ENCODE measurements around the gene SLC5A11.
"Not testable (repeated sequence)": the region's sequence is repeated elsewhere in the genome, so short reads cannot be mapped to it uniquely, and the experiment has no call there.

Gene SLC5A11

DNA sequence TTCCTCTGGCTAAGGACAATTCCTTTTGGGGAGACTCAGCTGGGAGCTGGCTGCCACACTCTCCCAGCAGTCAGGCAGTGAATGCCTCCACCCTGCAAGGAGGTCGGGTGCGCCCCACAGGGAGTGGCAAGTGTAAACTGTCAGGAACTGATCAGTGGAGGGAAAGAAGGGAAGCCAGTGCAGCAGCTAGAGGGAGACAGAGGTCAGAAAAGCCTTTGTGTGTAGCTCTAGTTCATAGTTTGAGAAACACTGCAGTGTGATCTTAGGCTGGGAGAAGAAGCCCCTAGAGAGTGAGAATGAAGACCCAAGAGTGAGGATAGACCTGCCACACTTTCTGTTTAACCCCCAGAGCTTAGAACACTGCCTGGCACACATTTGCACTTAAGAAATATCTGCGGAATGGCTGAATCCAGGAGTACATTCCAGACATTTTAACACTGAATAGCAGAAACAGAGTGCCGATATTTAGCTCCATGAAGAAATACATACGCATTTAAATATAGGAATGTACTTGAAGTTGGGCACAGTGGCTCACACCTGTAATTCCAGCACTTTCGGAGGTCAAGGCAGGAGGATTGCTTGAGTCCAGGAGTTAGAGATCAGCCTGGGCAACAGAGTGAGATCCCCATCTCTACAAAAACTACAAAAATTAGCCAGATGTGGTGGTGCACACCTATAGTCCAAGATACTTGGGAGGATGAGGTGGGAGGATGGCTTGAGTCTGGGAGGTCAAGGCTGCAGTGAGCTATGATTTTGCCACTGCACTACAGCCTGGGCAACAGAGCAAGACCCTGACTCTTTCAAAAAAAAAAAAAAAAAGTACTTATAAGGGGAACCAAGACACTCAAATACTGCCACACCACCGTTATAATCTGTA is 11.1 kb upstream of the SLC5A11 start:
- FAIRE-seq (no peak), DNase-seq (ENCODE audit: low spot score) (peak; percentile 30)

- FAIRE-seq = no peak
- no peak for DNase-seq (ENCODE audit: low spot score)
Observed at GRCh38 chr16:24836836-24837235, 8.9 kb upstream of the SLC5A11 start.

GRCh38 chr16:24837969-24838368 is 7.8 kb upstream of the SLC5A11 start:
- no peak for DNase-seq (ENCODE audit: low spot score)
- FAIRE-seq = no peak

GRCh38 chr16:24838554-24839266 is 7.1 kb upstream of the SLC5A11 start:
- FAIRE-seq = no peak
- DNase-seq (ENCODE audit: low spot score) = peak; percentile 48

- FAIRE-seq (peak; percentile 70), DNase-seq (ENCODE audit: low spot score) (peak; percentile 27)
Observed at GRCh38 chr16:24839347-24839972, 6.3 kb upstream of the SLC5A11 start.

DNA sequence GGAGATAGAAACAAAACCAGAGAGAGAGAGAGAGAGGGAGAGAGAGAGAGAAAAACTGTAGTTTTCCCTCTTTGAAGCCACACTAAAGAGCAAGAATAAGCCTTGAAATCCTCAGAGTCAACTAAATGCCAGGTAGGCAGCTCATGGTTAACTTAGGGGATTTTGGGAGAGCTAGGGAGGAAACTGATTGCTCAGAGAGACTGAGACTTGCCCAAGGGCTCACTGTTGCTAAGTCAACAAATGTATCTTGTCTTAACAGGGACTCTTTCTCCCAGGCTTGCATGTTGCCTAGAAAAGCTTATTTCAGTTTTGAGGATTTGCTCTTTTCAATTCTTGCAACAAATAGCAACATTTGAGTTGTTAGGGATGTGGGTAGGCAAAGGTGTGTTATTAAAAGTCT is 4.5 kb upstream of the SLC5A11 start:
- FAIRE-seq (no peak), DNase-seq (ENCODE audit: low spot score) (no peak)

GRCh38 chr16:24844101-24845030 is 1.4 kb upstream of the SLC5A11 start:
- DNase-seq (ENCODE audit: low spot score) (peak; percentile 80), FAIRE-seq (peak; percentile 78)

- FAIRE-seq = not testable (repeated sequence)
Observed at GRCh38 chr16:24845031-24845365, 765 bp upstream of the SLC5A11 start.

GRCh38 chr16:24846548-24847357 is 990 bp downstream of the SLC5A11 start:
- no peak for DNase-seq (ENCODE audit: low spot score)
- no peak for FAIRE-seq

More at GRCh38 chr16:24845031-24845365, 765 bp upstream of the SLC5A11 start:
- not testable (repeated sequence) for DNase-seq (ENCODE audit: low spot score)

DNA sequence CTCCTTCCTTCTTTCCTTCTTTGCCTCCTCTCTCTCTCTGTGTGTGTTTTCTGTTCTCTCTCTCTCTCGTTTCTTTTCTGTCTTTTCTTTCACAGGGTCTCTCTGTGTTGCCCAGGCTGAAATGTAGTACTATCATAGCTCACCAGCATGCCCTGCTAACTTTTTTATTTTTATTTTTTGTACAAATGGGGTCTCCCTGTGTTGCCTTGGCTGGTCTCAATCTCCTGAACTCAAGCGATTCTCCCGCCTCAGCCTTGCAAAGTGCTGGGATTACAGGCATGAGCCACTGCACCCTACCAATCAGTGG is 1.5 kb downstream of the SLC5A11 start:
- no peak for DNase-seq (ENCODE audit: low spot score)
- FAIRE-seq = no peak

DNA sequence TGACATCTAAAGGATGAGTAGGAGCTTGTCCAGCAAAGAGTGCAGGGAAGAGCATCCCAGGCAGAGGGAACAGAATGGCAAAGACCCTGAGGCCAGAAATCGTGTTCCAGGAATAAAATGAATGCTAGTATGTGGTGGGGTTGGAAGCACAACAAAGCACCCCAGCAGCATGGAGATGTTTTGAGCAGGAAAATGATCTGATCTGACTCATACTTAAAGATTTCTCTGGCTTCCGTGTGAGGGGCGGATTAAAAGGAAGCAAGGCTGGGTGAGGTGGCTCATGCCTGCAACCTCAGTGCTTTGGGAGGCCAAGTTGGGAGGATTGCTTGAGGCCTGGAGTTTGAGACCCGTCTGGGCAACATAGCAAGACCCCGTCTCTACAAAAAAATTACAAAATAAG is 2.3 kb downstream of the SLC5A11 start:
- no peak for FAIRE-seq
- DNase-seq (ENCODE audit: low spot score) = peak; percentile 39

- DNase-seq (ENCODE audit: low spot score) = no peak
- FAIRE-seq = no peak
Observed at GRCh38 chr16:24849641-24850040, 3.9 kb downstream of the SLC5A11 start.

- FAIRE-seq (peak; percentile 82), DNase-seq (ENCODE audit: low spot score) (peak; percentile 69)
Observed at GRCh38 chr16:24850289-24850938, 4.7 kb downstream of the SLC5A11 start.

- DNase-seq (ENCODE audit: low spot score) (peak; percentile 22), FAIRE-seq (no peak)
Observed at GRCh38 chr16:24851700-24852099, 5.9 kb downstream of the SLC5A11 start.

GRCh38 chr16:24852281-24852721 is 6.5 kb downstream of the SLC5A11 start:
- DNase-seq (ENCODE audit: low spot score) (no peak), FAIRE-seq (no peak)

DNA sequence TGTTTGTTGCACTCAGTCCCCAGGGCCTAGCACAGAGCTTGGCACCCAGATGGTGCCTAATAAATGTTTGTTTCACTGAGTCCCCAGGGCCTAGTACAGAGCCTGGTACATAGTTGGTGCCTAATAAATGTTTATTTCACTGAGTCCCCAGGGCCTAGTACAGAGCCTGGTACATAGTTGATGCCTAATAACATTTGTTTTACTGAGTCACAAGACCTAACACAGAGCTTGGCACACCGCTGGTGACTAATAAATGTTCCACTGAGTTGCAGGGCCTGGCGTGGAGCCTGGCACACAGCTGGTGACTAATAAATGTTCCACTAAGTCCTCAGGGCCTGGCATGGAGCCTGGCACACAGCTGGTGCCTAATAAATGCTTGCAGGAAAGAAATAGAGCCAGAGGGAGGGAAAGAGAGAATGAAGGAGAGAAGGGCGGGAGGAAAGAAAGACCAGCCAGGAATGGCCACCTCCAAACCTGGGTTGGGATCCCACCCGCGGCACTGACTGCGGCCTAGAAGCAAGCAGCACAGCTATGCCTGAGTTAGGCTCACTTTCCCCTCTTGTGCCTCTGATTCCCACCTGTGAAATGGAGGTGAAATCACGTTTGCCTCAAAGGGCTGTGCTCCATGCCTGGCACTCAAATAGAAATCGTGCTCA is 7.5 kb downstream of the SLC5A11 start:
- no peak for FAIRE-seq
- no peak for DNase-seq (ENCODE audit: low spot score)

DNA sequence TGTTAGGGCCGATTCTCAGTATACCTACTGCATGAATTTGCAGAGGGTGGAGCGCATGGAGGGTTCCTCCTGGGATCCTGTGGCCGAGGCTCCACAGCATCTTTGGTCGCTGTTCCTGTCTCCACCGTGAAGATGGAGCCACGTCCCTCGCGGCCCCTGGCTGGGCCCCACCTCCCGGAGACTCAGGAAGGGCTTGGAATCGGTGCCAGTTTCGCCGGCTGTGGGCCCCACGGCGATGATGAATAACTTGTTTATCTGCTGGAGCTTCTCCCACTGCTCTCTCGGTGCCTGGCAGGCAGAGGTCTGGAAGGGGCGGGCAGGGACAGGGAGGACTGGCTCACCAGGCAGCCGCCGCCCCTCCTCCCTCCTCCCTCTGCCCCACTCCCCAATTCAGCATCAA is 8.1 kb downstream of the SLC5A11 start:
- FAIRE-seq (no peak), DNase-seq (ENCODE audit: low spot score) (no peak)

DNA sequence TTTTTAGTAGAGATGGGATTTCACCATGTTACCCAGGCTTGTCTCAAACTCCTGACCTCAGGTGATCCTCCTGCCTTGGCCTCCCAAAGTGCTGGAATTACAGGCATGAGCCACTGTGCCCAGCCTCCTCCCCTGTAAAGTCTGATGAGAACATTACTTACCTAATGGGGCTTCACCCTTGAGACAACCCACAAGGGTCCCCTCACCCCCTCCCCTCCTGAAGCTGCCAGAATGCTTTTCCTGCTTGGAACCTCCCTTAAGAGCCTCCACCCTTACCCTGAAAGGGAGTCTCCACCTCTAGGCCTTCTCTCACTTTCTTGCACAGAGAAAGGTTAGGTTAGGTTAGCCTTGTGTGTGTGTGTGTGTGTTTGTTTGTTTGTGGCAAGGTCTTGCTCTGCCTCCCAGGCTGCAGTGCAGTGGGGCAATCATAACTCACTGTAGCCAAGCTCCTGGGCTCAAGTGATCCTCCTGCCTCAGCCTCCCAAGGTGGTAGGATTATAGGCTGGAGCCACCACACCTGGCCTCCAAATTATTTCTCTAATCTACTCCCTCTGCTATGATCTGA is 8.9 kb downstream of the SLC5A11 start:
- no peak for FAIRE-seq
- no peak for DNase-seq (ENCODE audit: low spot score)

DNA sequence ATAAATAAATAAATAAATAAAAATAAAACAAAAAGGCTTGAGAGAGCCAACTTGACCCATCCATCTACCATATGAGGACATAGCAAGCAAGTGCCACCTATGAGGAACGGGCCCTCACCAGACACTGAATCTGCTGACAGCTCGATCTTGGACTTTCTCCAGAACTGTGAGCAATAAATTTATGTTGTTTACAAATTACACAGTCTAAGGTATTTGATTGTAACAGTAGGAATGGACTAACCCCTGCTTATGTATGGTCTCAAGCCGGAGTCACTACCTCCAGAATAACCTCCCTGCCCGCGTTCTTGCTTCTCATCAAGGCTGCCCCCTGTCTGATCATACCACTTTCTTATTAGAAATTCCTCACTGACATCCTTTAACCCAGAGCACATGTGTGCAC is 9.9 kb downstream of the SLC5A11 start:
- DNase-seq (ENCODE audit: low spot score) = no peak
- no peak for FAIRE-seq

Data from RCC 7860 (cell line).